ENCODE data around the gene SLC35G3. TPM values are rescaled to one million over a fixed set of nuclear protein-coding genes. Genes with fewer than 3 reads are reported as not detected.

SLC35G3 gene
- polyA plus RNA-seq, 1 donor from 2014 or later, result not detected

DNA sequence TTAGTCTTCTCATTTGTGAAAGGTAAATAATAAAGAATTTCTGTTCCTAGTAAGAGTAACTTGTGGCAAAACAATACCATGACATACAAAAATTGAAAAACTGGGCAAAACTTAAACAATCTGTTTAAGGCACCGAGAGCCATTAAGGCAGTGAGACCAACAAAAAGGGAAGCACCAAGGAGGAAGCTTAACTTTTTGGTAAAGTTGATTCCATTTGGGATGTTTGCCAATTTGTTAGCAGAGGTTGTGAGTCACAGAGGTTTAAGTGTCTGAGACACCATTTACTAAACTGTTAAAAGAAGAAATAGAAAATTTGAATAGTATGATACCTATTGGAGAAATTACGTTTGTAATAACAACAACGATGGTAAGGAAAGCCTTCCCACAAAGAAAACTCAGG lies 4.9 kb downstream of the SLC35G3 start:
- no peak for TF ChIP-seq MXI1 (conservative IDR thresholded peaks at IDR 0.05; ENCODE audit: poor library complexity, severe bottlenecking)
- TF ChIP-seq TAF1 (IDR thresholded peaks at IDR 0.05; ENCODE audit: low read depth), result no peak
- no peak for TF ChIP-seq EZH2 (IDR thresholded peaks at IDR 0.05; ENCODE audit: borderline replicate concordance, insufficient read depth, low read length, poor library complexity, severe bottlenecking)
- TF ChIP-seq EP300 (conservative IDR thresholded peaks at IDR 0.05; ENCODE audit: poor library complexity, severe bottlenecking), result no peak
- no peak for TF ChIP-seq REST (IDR thresholded peaks at IDR 0.05; ENCODE audit: borderline replicate concordance)
- no peak for TF ChIP-seq POLR2AphosphoS5 (IDR thresholded peaks at IDR 0.05)
- TF ChIP-seq SMC3 (conservative IDR thresholded peaks at IDR 0.05; ENCODE audit: poor library complexity), result no peak
- TF ChIP-seq RAD21 (conservative IDR thresholded peaks at IDR 0.05), result no peak
- TF ChIP-seq, protein P1, sequence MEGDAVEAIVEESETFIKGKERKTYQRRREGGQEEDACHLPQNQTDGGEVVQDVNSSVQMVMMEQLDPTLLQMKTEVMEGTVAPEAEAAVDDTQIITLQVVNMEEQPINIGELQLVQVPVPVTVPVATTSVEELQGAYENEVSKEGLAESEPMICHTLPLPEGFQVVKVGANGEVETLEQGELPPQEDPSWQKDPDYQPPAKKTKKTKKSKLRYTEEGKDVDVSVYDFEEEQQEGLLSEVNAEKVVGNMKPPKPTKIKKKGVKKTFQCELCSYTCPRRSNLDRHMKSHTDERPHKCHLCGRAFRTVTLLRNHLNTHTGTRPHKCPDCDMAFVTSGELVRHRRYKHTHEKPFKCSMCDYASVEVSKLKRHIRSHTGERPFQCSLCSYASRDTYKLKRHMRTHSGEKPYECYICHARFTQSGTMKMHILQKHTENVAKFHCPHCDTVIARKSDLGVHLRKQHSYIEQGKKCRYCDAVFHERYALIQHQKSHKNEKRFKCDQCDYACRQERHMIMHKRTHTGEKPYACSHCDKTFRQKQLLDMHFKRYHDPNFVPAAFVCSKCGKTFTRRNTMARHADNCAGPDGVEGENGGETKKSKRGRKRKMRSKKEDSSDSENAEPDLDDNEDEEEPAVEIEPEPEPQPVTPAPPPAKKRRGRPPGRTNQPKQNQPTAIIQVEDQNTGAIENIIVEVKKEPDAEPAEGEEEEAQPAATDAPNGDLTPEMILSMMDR (IDR thresholded peaks at IDR 0.05; ENCODE audit: poor library complexity, severe bottlenecking), result no peak
- no peaks in the 10 kb centered on the region for H3K9me2 ChIP-seq (ENCODE audit: insufficient read depth, low read length)
- no peaks in the 10 kb centered on the region for H3K36me3 ChIP-seq (ENCODE audit: insufficient read depth, low read length)
- H3K4me3 ChIP-seq (ENCODE audit: low read length), result no peak overlapping the region
- H3K9me3 ChIP-seq (ENCODE audit: low read length), result no peaks in the 10 kb centered on the region
- no peaks in the 10 kb centered on the region for H3K79me2 ChIP-seq (replicated peaks; ENCODE audit: insufficient read depth, low read length)
- no peak overlapping the region for H2AFZ ChIP-seq (ENCODE audit: low read depth, low read length)
- H4K20me1 ChIP-seq (ENCODE audit: insufficient read depth), result no peaks in the 10 kb centered on the region
- no peak overlapping the region for H3K9ac ChIP-seq (ENCODE audit: low read length)
- H3K4me2 ChIP-seq (ENCODE audit: low read length), result no peak overlapping the region
- H3F3A ChIP-seq (ENCODE audit: insufficient read depth, low read length, poor library complexity, severe bottlenecking), result no peaks in the 10 kb centered on the region
- H3K27ac ChIP-seq (ENCODE audit: low read length), result no peak overlapping the region
- no peaks in the 10 kb centered on the region for H3K27me3 ChIP-seq (ENCODE audit: insufficient read depth, low read depth, low read length)

DNA sequence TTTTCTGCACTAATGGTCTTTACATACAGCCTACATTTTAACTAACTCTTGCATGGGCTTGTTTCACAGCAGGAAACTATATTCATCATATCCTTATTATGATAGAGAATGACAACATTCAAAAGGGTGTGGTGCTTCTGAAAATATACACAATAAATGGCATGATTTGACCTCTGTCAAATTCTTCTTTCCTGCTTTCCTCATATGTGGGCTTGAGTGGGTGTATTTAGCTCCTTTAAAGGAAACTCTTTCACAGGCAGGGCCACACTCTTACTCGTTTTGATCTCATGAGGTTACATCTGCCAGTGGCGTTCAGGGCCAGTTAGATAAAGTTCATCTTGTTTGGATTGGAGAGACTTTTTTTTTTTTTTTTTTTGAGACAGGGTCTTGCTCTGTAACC lies 6.1 kb downstream of the SLC35G3 start:
- no peak overlapping the region for H2AFZ ChIP-seq (ENCODE audit: low read depth, low read length)
- H3K27me3 ChIP-seq (ENCODE audit: insufficient read depth, low read depth, low read length), result no peaks in the 10 kb centered on the region
- H4K20me1 ChIP-seq (ENCODE audit: insufficient read depth), result no peaks in the 10 kb centered on the region
- H3K4me2 ChIP-seq (ENCODE audit: low read length), result no peak overlapping the region
- H3K27ac ChIP-seq (ENCODE audit: low read length), result no peak overlapping the region
- H3K9ac ChIP-seq (ENCODE audit: low read length), result no peak overlapping the region
- TF ChIP-seq MXI1 (conservative IDR thresholded peaks at IDR 0.05; ENCODE audit: poor library complexity, severe bottlenecking) (no peak), REST (IDR thresholded peaks at IDR 0.05; ENCODE audit: borderline replicate concordance) (no peak), POLR2AphosphoS5 (IDR thresholded peaks at IDR 0.05) (no peak), EP300 (conservative IDR thresholded peaks at IDR 0.05; ENCODE audit: poor library complexity, severe bottlenecking) (no peak), TAF1 (IDR thresholded peaks at IDR 0.05; ENCODE audit: low read depth) (no peak), SMC3 (conservative IDR thresholded peaks at IDR 0.05; ENCODE audit: poor library complexity) (no peak), EZH2 (IDR thresholded peaks at IDR 0.05; ENCODE audit: borderline replicate concordance, insufficient read depth, low read length, poor library complexity, severe bottlenecking) (no peak), RAD21 (conservative IDR thresholded peaks at IDR 0.05) (no peak)
- TF ChIP-seq, protein P1 (IDR thresholded peaks at IDR 0.05; ENCODE audit: poor library complexity, severe bottlenecking), result no peak
- H3K79me2 ChIP-seq (replicated peaks; ENCODE audit: insufficient read depth, low read length), result no peaks in the 10 kb centered on the region
- no peaks in the 10 kb centered on the region for H3K36me3 ChIP-seq (ENCODE audit: insufficient read depth, low read length)
- no peak overlapping the region for H3K4me3 ChIP-seq (ENCODE audit: low read length)
- no peaks in the 10 kb centered on the region for H3K9me2 ChIP-seq (ENCODE audit: insufficient read depth, low read length)
- no peaks in the 10 kb centered on the region for H3K9me3 ChIP-seq (ENCODE audit: low read length)
- no peaks in the 10 kb centered on the region for H3F3A ChIP-seq (ENCODE audit: insufficient read depth, low read length, poor library complexity, severe bottlenecking)

Data from neural cell (in vitro differentiated cells).